Natural killer cell (primary cell): ENCODE measurements around the gene VMP1. TPM values are rescaled to one million over a fixed set of nuclear protein-coding genes. Genes with fewer than 3 reads are reported as not detected.

Experiments used
- ATAC-seq, 3 donors: fragments of 150-1000 bp in 2 of 3; fragments of 200-7000 bp in 1 of 3; cut with Tn5 transposase; 1 replicate in 1 of 3; 2 replicates in 2 of 3; pipeline ENCODE4 v1.10.0; 2021; ENCODE audit warnings: mild to moderate bottlenecking in 2 of 3, moderate library complexity in 2 of 3
- DNase-seq, 2 donors: peaks; one replicate each; pipeline versions ENCODE4 v3.0.0 to v3.0.0-alpha.2; 2013 to 2021; ENCODE audit warnings: mixed read lengths in 1 of 2
- H3K27ac ChIP-seq: one replicate; pipeline ENCODE4 v1.5.1; 2013; ENCODE audit warnings: mild to moderate bottlenecking, low read length
- H3K27me3 ChIP-seq: one replicate; pipeline ENCODE4 v1.6.1; 2013; ENCODE audit warnings: low read length; ENCODE audit not compliant: control insufficient read depth, insufficient read depth
- H3K36me3 ChIP-seq: one replicate; pipeline ENCODE4 v1.6.1; 2013; ENCODE audit warnings: low read length; ENCODE audit not compliant: control insufficient read depth, insufficient read depth
- H3K4me1 ChIP-seq: one replicate; pipeline ENCODE4 v1.6.1; 2013; ENCODE audit warnings: low read length; ENCODE audit not compliant: control insufficient read depth, insufficient read depth
- H3K4me3 ChIP-seq: one replicate; pipeline ENCODE4 v1.5.1; 2013; ENCODE audit warnings: low read length
- H3K9me3 ChIP-seq: one replicate; pipeline ENCODE4 v1.6.1; 2013; ENCODE audit warnings: low read length; ENCODE audit not compliant: control insufficient read depth, insufficient read depth
- H3K27ac Mint-ChIP-seq, 2 donors: one replicate each; pipeline ENCODE4 v1.8.0; 2022; ENCODE audit warnings: mild to moderate bottlenecking in 2 of 2, mixed read lengths in 2 of 2, moderate library complexity in 1 of 2
- H3K27me3 Mint-ChIP-seq, 2 donors: one replicate each; pipeline ENCODE4 v1.8.0; 2022; ENCODE audit warnings: low read depth in 2 of 2, mixed read lengths in 2 of 2
- H3K36me3 Mint-ChIP-seq: one replicate; pipeline ENCODE4 v1.8.0; 2022; ENCODE audit warnings: mixed read lengths
- H3K4me1 Mint-ChIP-seq, 2 donors: one replicate each; pipeline ENCODE4 v1.8.0; 2022; ENCODE audit warnings: mixed read lengths in 2 of 2
- H3K4me3 Mint-ChIP-seq: one replicate; pipeline ENCODE4 v1.8.0; 2022; ENCODE audit warnings: mild to moderate bottlenecking, moderate library complexity, mixed read lengths
- H3K9me3 Mint-ChIP-seq, 2 donors: one replicate each; pipeline ENCODE4 v1.8.0; 2022; ENCODE audit warnings: mixed read lengths in 2 of 2
- CTCF ChIP-seq: fragments of 200-600 bp; IDR thresholded peaks from one replicate; pipeline ENCODE4 v1.8.0; 2022; ENCODE audit warnings: antibody characterized with exemption
- WGBS: methylation state at CpG from one replicate; pipeline ENCODE4 v1.1.7; 2013; ENCODE audit warnings: missing lambda C conversion rate; ENCODE audit not compliant: insufficient coverage; 5-methylcytosine and 5-hydroxymethylcytosine counted together
- intact Hi-C: fragments of 100-400 bp; cut with micrococcal nuclease; formaldehyde crosslinking; loops from one replicate; pipeline ENCODE4 v1.14.2; 2022
- total RNA-seq, 4 donors: library from RNA; stranded (reverse); fragments of 120-200 nt in 1 of 4; gene quantifications; one replicate each; pipeline versions ENCODE4 v1.2.3 to v1.2.4, GENCODE V29; 2013 to 2022

The VMP1 gene
- total RNA-seq, 3 donors from 2014 or later (not counting 1 experiment from before 2014, with no cell fraction given) = 136 to 175 (median 162) TPM

DNA sequence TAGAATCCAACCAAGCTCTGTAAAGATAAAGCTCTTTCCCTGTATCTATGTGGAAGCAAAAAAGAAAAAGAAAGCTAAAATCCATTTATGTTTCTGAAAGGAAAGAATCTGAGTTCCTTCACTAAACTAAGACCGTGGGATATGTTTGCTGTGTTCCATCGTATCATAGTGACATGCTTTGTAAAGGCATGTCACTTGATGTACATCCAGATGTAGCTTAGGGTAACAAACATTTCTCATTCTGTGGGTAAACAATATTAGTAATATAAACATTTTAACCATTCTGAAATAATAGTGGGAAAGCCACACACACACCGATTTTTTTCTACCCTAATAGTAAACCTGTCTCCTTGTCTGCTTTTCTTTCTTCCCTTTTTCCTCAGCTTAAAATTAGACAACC lies 107.2 kb downstream of the VMP1 start:
- H3K9me3 Mint-ChIP-seq = no peaks in the 10 kb centered on the region
- no peak overlapping the region for H3K4me3 Mint-ChIP-seq
- TF ChIP-seq CTCF = no peak
- no peak overlapping the region for H3K27ac Mint-ChIP-seq
- 97% methylated on average over 3 of the region's 3 CpGs for WGBS
- Histone ChIP-seq H3K27ac (no peak overlapping the region), H3K4me1 (peaks cover 8% of the 10 kb centered on the region), H3K36me3 (peaks cover 21% of the 10 kb centered on the region), H3K27me3 (no peaks in the 10 kb centered on the region), H3K4me3 (no peak overlapping the region), H3K9me3 (no peaks in the 10 kb centered on the region)
- no peak for DNase-seq
- intact Hi-C loops = no loop called here
- H3K4me1 Mint-ChIP-seq = peaks cover 13 to 17% of the 10 kb centered on the region in 2 donors
- no peak for ATAC-seq
- no peaks in the 10 kb centered on the region for H3K27me3 Mint-ChIP-seq
- H3K36me3 Mint-ChIP-seq = peaks cover 7% of the 10 kb centered on the region

- intact Hi-C loops = no loop called here
- WGBS = no CpG with 5 or more reads among the region's 1 CpG
- peaks cover 8% of the 10 kb centered on the region for H3K4me1 ChIP-seq
- Mint-ChIP-seq H3K36me3 (peaks cover 7% of the 10 kb centered on the region), H3K9me3 (no peaks in the 10 kb centered on the region), H3K4me3 (no peak overlapping the region), H3K27me3 (no peaks in the 10 kb centered on the region), H3K4me1 (peaks cover 13 to 17% of the 10 kb centered on the region in 2 donors), H3K27ac (no peak overlapping the region)
- ATAC-seq (no peak), DNase-seq (no peak)
- no peak for TF ChIP-seq CTCF
- peaks cover 18% of the 10 kb centered on the region for H3K36me3 ChIP-seq
- H3K4me3 ChIP-seq = no peak overlapping the region
- no peak overlapping the region for H3K27ac ChIP-seq
- H3K27me3 ChIP-seq = no peaks in the 10 kb centered on the region
- H3K9me3 ChIP-seq = no peaks in the 10 kb centered on the region
Observed at GRCh38 chr17:59815965-59816364, 108.5 kb downstream of the VMP1 start.

- H3K27ac ChIP-seq = no peak overlapping the region
- peaks cover 19% of the 10 kb centered on the region for H3K4me1 ChIP-seq
- H3K4me3 ChIP-seq = no peak overlapping the region
- Mint-ChIP-seq H3K27me3 (no peaks in the 10 kb centered on the region), H3K4me1 (peaks cover 36 to 39% of the 10 kb centered on the region in 2 donors), H3K9me3 (no peaks in the 10 kb centered on the region), H3K36me3 (no peaks in the 10 kb centered on the region), H3K27ac (peak overlapping the region; percentile 26 to 74), H3K4me3 (no peak overlapping the region)
- TF ChIP-seq CTCF = no peak
- peaks cover 3% of the 10 kb centered on the region for H3K36me3 ChIP-seq
- ATAC-seq = no peak
- intact Hi-C loops = no loop called here
- 100% methylated on average over 1 of the region's 5 CpGs for WGBS
- H3K27me3 ChIP-seq = no peaks in the 10 kb centered on the region
- DNase-seq = peak in 1 of 2 donors; percentile 52
- H3K9me3 ChIP-seq = no peaks in the 10 kb centered on the region
Observed at GRCh38 chr17:59825533-59826322, 118.3 kb downstream of the VMP1 start.
